OCI-LY3 (cell line): Measurements from ENCODE around the gene RNASEH1.

Source experiments
- EZH2phosphoT487 ChIP-seq: fragments of 200-600 bp; shearing (Covaris generic); IDR thresholded peaks from 2 replicates; pipeline ENCODE4 v1.6.1; 2018; ENCODE audit warnings: antibody characterized with exemption, mixed run types, low read depth
- TF ChIP-seq, protein P1 (sequence below): fragments of 200-600, 300-600 bp; sonication (generic); IDR thresholded peaks from 2 replicates; pipeline ENCODE4 v1.5.1; 2014; ENCODE audit warnings: antibody characterized with exemption, low read length, low read depth

DNA sequence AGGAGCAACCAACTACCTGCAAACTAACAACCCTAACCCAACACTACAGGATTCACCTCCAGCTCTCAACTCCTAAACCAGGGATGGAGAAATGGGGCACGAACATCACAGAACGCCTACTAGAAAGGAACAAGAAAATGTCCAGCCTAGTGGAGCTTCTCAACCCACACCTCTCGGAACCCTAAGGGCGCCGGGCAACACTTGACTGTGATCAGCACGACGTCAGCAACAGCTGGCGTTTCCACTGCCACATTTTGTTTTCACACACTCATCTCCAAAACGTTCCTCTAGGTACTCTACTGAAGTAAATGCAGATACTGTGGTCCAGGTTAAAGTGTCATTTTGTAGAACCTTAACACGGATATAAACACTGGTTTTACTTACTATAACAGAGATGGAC lies 4.2 kb downstream of the RNASEH1 start:
- TF ChIP-seq, protein P1, sequence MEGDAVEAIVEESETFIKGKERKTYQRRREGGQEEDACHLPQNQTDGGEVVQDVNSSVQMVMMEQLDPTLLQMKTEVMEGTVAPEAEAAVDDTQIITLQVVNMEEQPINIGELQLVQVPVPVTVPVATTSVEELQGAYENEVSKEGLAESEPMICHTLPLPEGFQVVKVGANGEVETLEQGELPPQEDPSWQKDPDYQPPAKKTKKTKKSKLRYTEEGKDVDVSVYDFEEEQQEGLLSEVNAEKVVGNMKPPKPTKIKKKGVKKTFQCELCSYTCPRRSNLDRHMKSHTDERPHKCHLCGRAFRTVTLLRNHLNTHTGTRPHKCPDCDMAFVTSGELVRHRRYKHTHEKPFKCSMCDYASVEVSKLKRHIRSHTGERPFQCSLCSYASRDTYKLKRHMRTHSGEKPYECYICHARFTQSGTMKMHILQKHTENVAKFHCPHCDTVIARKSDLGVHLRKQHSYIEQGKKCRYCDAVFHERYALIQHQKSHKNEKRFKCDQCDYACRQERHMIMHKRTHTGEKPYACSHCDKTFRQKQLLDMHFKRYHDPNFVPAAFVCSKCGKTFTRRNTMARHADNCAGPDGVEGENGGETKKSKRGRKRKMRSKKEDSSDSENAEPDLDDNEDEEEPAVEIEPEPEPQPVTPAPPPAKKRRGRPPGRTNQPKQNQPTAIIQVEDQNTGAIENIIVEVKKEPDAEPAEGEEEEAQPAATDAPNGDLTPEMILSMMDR: no peak
- TF ChIP-seq EZH2phosphoT487: no peak
